ENCODE data around the gene XYLT1.

The XYLT1 gene

GRCh38 chr16:17426451-17426850 is 44.3 kb downstream of the XYLT1 start:
- in situ Hi-C loops (cut with MboI; ENCODE audit: low sequenced_read_pairs, unreplicated experiment): no loop called here
- no peak for TF ChIP-seq CTCF (IDR thresholded peaks at IDR 0.05; ENCODE audit: borderline replicate concordance, control extremely low read depth, extremely low read depth, insufficient read depth, missing control alignments)
- no peak for DNase-seq (ENCODE audit: low spot score)

DNA sequence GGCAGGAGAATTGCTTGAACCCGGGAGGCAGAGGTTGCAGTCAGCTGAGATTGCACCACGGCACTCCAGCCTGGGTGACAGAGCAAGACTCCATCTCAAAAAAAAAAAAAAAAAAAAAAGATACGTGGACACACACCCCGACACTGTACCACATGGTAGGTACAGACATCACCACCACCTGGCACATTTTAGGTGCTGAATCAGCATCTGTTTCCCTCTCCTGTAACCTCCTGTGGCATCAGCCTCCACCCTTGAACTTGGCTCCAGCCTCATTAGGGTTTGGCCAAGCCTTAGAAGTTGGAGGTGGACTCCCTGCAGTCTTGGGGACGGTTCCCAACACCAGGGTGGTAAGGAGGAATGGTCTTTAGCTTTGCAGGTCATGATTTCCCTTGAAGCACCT is 46.0 kb downstream of the XYLT1 start:
- no peak for TF ChIP-seq CTCF (IDR thresholded peaks at IDR 0.05; ENCODE audit: borderline replicate concordance, control extremely low read depth, extremely low read depth, insufficient read depth, missing control alignments)
- in situ Hi-C loops (cut with MboI; ENCODE audit: low sequenced_read_pairs, unreplicated experiment): no loop called here
- DNase-seq (ENCODE audit: low spot score): no peak

- in situ Hi-C loops (cut with MboI; ENCODE audit: low sequenced_read_pairs, unreplicated experiment): no loop called here
- no peak for TF ChIP-seq CTCF (IDR thresholded peaks at IDR 0.05; ENCODE audit: borderline replicate concordance, control extremely low read depth, extremely low read depth, insufficient read depth, missing control alignments)
- DNase-seq (ENCODE audit: low spot score): no peak
Measured at GRCh38 chr16:17423221-17423620, 47.5 kb downstream of the XYLT1 start.

GRCh38 chr16:17420816-17421215 is 49.9 kb downstream of the XYLT1 start:
- no peak for DNase-seq (ENCODE audit: low spot score)
- no peak for TF ChIP-seq CTCF (IDR thresholded peaks at IDR 0.05; ENCODE audit: borderline replicate concordance, control extremely low read depth, extremely low read depth, insufficient read depth, missing control alignments)
- in situ Hi-C loops (cut with MboI; ENCODE audit: low sequenced_read_pairs, unreplicated experiment): no loop called here

DNA sequence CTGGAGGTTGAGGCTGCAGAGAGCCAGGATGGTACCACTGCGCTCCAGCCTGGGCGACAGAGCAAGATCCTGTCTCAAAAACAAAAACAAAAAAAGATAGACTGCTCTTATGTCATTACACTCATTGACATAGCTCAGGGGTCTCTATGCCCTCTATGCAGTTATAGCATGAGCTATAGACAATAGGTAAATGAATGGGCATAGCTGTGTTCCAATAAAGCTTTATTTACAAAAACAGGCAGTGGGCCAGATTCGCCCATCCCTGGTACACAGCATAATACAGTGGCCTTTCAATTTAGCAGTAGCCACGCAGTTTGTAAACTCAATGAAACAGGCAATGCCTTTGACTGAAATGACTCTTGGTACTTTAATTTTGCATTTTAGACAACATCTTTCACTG is 51.5 kb downstream of the XYLT1 start:
- DNase-seq (ENCODE audit: low spot score): no peak
- TF ChIP-seq CTCF (IDR thresholded peaks at IDR 0.05; ENCODE audit: borderline replicate concordance, control extremely low read depth, extremely low read depth, insufficient read depth, missing control alignments): no peak
- in situ Hi-C loops (cut with MboI; ENCODE audit: low sequenced_read_pairs, unreplicated experiment): no loop called here

DNA sequence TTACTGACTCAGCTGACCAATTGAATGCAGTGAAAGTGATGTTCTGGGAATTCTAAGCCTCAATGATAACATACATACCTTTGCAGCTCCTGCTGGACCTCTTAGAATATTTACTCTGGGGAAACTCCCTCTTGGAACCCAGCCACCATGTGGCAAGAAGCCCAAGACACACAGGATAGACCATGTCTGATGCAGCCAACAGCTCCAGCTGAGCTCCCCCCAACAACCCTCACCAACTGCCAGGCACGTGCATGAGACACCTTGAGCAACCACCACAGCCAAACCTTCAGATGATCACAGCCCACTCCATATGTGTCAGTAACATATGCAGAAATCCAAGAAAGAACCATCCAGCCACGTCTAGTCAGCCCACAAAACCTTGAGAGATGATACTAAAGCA is 53.0 kb downstream of the XYLT1 start:
- DNase-seq (ENCODE audit: low spot score): no peak
- in situ Hi-C loops (cut with MboI; ENCODE audit: low sequenced_read_pairs, unreplicated experiment): no loop called here

More for the DNA sequence above, 53.0 kb downstream of the XYLT1 start:
- TF ChIP-seq CTCF (IDR thresholded peaks at IDR 0.05; ENCODE audit: borderline replicate concordance, control extremely low read depth, extremely low read depth, insufficient read depth, missing control alignments): no peak
